GM23338 (cell line): ENCODE data around the gene GNAZ. TPM values are rescaled to one million over a fixed set of nuclear protein-coding genes. Genes with fewer than 3 reads are reported as not detected.

ENCODE experiments used
- ATAC-seq: fragments of 200-7000 bp; cut with Tn5 transposase; 3 replicates; pipeline ENCODE4 v1.9.1; 2020
- DNase-seq: peaks from one replicate; pipeline ENCODE4 v3.0.0-alpha.2; 2015; ENCODE audit warnings: low spot score
- H2AFZ ChIP-seq: fragments of 200-600 bp; sonication (generic); 2 replicates; pipeline ENCODE4 v1.8.0; 2016; ENCODE audit warnings: antibody characterized with exemption, mild to moderate bottlenecking, moderate library complexity
- H3F3A ChIP-seq: fragments of 200-600 bp; sonication (generic); replicated peaks from 2 replicates; pipeline ENCODE4 v1.8.0; 2017; ENCODE audit warnings: antibody characterized with exemption, mixed run types, low read depth
- H3K27ac ChIP-seq: fragments of 200-600 bp; sonication (generic); 2 replicates; pipeline ENCODE4 v1.6.1; 2016; ENCODE audit warnings: low read depth
- H3K27me3 ChIP-seq: fragments of 200-600 bp; sonication (generic); 2 replicates; pipeline ENCODE4 v1.8.0; 2016; ENCODE audit warnings: mild to moderate bottlenecking, mixed run types, moderate library complexity; ENCODE audit not compliant: insufficient read depth
- H3K36me3 ChIP-seq: fragments of 200-600 bp; sonication (generic); 2 replicates; pipeline ENCODE4 v1.8.0; 2016; ENCODE audit warnings: mild to moderate bottlenecking; ENCODE audit not compliant: insufficient read depth
- H3K4me1 ChIP-seq: fragments of 200-600 bp; sonication (generic); 2 replicates; pipeline ENCODE4 v1.8.0; 2016; ENCODE audit warnings: mild to moderate bottlenecking, moderate library complexity; ENCODE audit not compliant: insufficient read depth
- H3K4me2 ChIP-seq: fragments of 200-600 bp; sonication (generic); 2 replicates; pipeline ENCODE4 v1.7.1; 2017; ENCODE audit warnings: mixed run types
- H3K4me3 ChIP-seq: fragments of 200-600 bp; sonication (generic); 2 replicates; pipeline ENCODE4 v1.6.1; 2016; ENCODE audit warnings: mixed run types
- H3K79me2 ChIP-seq: fragments of 200-600 bp; sonication (generic); replicated peaks from 2 replicates; pipeline ENCODE4 v1.8.0; 2017; ENCODE audit warnings: mild to moderate bottlenecking; ENCODE audit not compliant: insufficient read depth
- H3K9me2 ChIP-seq: fragments of 200-600 bp; sonication (generic); 2 replicates; pipeline ENCODE4 v1.8.0; 2017; ENCODE audit not compliant: insufficient read depth
- H4K20me1 ChIP-seq: fragments of 200-600 bp; sonication (generic); replicated peaks from 2 replicates; pipeline ENCODE4 v1.8.0; 2017; ENCODE audit warnings: mild to moderate bottlenecking; ENCODE audit not compliant: insufficient read depth
- H3K27ac Mint-ChIP-seq: 2 replicates; pipeline ENCODE4 v1.8.0; 2020; ENCODE audit warnings: inconsistent platforms, mild to moderate bottlenecking, moderate library complexity, mixed read lengths
- H3K27me3 Mint-ChIP-seq: 3 replicates; pipeline ENCODE4 v1.8.0; 2022; ENCODE audit warnings: low read depth, mild to moderate bottlenecking, moderate library complexity, mixed read lengths, inconsistent platforms; ENCODE audit not compliant: insufficient read depth, poor library complexity
- H3K36me3 Mint-ChIP-seq: 3 replicates; pipeline ENCODE4 v1.8.0; 2021; ENCODE audit warnings: low read depth, mild to moderate bottlenecking, inconsistent platforms, moderate library complexity, mixed read lengths
- H3K4me1 Mint-ChIP-seq: 3 replicates; pipeline ENCODE4 v1.8.0; 2020; ENCODE audit warnings: mild to moderate bottlenecking, inconsistent platforms, mixed read lengths
- H3K4me3 Mint-ChIP-seq: 3 replicates; pipeline ENCODE4 v1.8.0; 2021; ENCODE audit warnings: moderate library complexity, mild to moderate bottlenecking, inconsistent platforms, mixed read lengths
- H3K9me3 Mint-ChIP-seq: 3 replicates; pipeline ENCODE4 v1.8.0; 2020; ENCODE audit warnings: moderate library complexity, mild to moderate bottlenecking, inconsistent platforms, mixed read lengths
- CREB1 ChIP-seq: fragments of 250-450 bp; sonication (Bioruptor Pico); IDR thresholded peaks from 2 replicates; pipeline ENCODE4 v1.5.0; 2020; ENCODE audit warnings: low read depth, mild to moderate bottlenecking, moderate library complexity
- CTCF ChIP-seq, 2 experiments: fragments of 200-600 bp in 1 of 2; sonication (generic) in 1 of 2; conservative IDR thresholded peaks; 2 replicates each; pipeline versions ENCODE4 v1.5.1 to v1.6.1; 2016 to 2017; ENCODE audit warnings: antibody characterized with exemption in 2 of 2, low read depth in 2 of 2, mild to moderate bottlenecking in 2 of 2, moderate library complexity in 1 of 2
- ETS1 ChIP-seq: IDR thresholded peaks from 2 replicates; pipeline ENCODE4 v1.6.1; 2016; ENCODE audit warnings: antibody characterized with exemption
- EZH2 ChIP-seq: fragments of 200-600 bp; sonication (generic); IDR thresholded peaks from one replicate; pipeline ENCODE4 v1.8.0; 2017; ENCODE audit warnings: antibody characterized with exemption, mild to moderate bottlenecking, low read depth; ENCODE audit not compliant: unreplicated experiment
- EZH2phosphoT487 ChIP-seq: fragments of 200-600 bp; sonication (generic); IDR thresholded peaks from one replicate; pipeline ENCODE4 v1.8.1; 2018; ENCODE audit warnings: antibody characterized with exemption; ENCODE audit not compliant: unreplicated experiment
- JUNB ChIP-seq: IDR thresholded peaks from one replicate; pipeline ENCODE4 v1.6.1; 2016; ENCODE audit warnings: antibody characterized with exemption; ENCODE audit not compliant: unreplicated experiment
- NANOG ChIP-seq: IDR thresholded peaks from 2 replicates; pipeline ENCODE4 v1.6.1; 2016; ENCODE audit warnings: antibody characterized with exemption, borderline replicate concordance
- POLR2AphosphoS5 ChIP-seq: IDR thresholded peaks from 2 replicates; pipeline ENCODE4 v1.6.1; 2016; ENCODE audit warnings: antibody characterized with exemption, low read depth
- REST ChIP-seq: IDR thresholded peaks from one replicate; pipeline ENCODE4 v1.6.1; 2018; ENCODE audit warnings: antibody characterized with exemption; ENCODE audit not compliant: unreplicated experiment
- STAT1 ChIP-seq: IDR thresholded peaks from one replicate; pipeline ENCODE4 v1.6.1; 2016; ENCODE audit warnings: antibody characterized with exemption; ENCODE audit not compliant: unreplicated experiment
- ZNF114 ChIP-seq: fragments of 250-450 bp; sonication (Bioruptor Pico); IDR thresholded peaks from 2 replicates; pipeline ENCODE4 v1.5.0; 2020; ENCODE audit warnings: mild to moderate bottlenecking, moderate library complexity
- ZNF331 ChIP-seq: fragments of 250-450 bp; sonication (Bioruptor Pico); IDR thresholded peaks from 2 replicates; pipeline ENCODE4 v1.5.0; 2020; ENCODE audit warnings: low read depth, mild to moderate bottlenecking, moderate library complexity
- ZNF462 ChIP-seq: fragments of 250-450 bp; sonication (Bioruptor Pico); IDR thresholded peaks from 2 replicates; pipeline ENCODE4 v1.5.0; 2020; ENCODE audit warnings: mild to moderate bottlenecking, moderate library complexity
- polyA plus RNA-seq: library from polyadenylated mRNA; unstranded; fragments of >200 nt; fragmentation: Nextera tagmentation; extraction: Ambion mirVana; gene quantifications from 2 replicates; pipeline ENCODE4 v1.2.1, GENCODE V29; 2016
- total RNA-seq: library from RNA; depleted of rRNA; stranded (reverse); fragments of >200 nt; shearing (Covaris generic); gene quantifications from 2 replicates; pipeline ENCODE4 v1.2.3, GENCODE V29; 2014

Gene GNAZ
- total and polyA plus RNA-seq, 2 experiments from 2014 or later: 2.9 to 11.1 TPM

- Mint-ChIP-seq H3K27me3 (peaks cover 6% of the 10 kb centered on the region), H3K9me3 (peaks cover 18% of the 10 kb centered on the region)
- H3K9me2 ChIP-seq: peaks cover 10% of the 10 kb centered on the region; the same call in 1 of the 2 replicates
These were observed 25.7 kb upstream of the GNAZ start for GRCh38 chr22:23044570-23044969.

More at GRCh38 chr22:23044570-23044969, 25.7 kb upstream of the GNAZ start:
- Mint-ChIP-seq H3K4me1 (peaks cover 25% of the 10 kb centered on the region), H3K4me3 (no peak overlapping the region), H3K36me3 (peaks cover 14% of the 10 kb centered on the region; the same call in 2 of the 3 replicates), H3K27ac (no peak overlapping the region)
- H2AFZ ChIP-seq: peak overlapping the region; percentile 96; the same call in 1 of the 2 replicates
- peak overlapping the region; percentile 60 for H3K4me2 ChIP-seq
- peaks cover 27% of the 10 kb centered on the region for H3K4me1 ChIP-seq
- TF ChIP-seq JUNB: no peak
- TF ChIP-seq STAT1: no peak
- no peak for TF ChIP-seq POLR2AphosphoS5
- no peak for TF ChIP-seq EZH2phosphoT487
- no peak for TF ChIP-seq ZNF114 (CRISPR knock-in tag)
- no peak for TF ChIP-seq NANOG
- TF ChIP-seq ZNF462 (CRISPR knock-in tag): no peak
- no peak for TF ChIP-seq REST
- no peak for TF ChIP-seq CREB1 (CRISPR knock-in tag)
- TF ChIP-seq CTCF (conservative IDR thresholded peaks at IDR 0.05; ENCODE audit: low read depth in 2 of 2): no peak
- TF ChIP-seq EZH2: no peak
- no peak for TF ChIP-seq ZNF331 (CRISPR knock-in tag)
- TF ChIP-seq ETS1: no peak
- H3K79me2 ChIP-seq: no peaks in the 10 kb centered on the region
- H3K36me3 ChIP-seq: no peaks in the 10 kb centered on the region
- no peak overlapping the region for H3K27ac ChIP-seq
- no peaks in the 10 kb centered on the region for H3K27me3 ChIP-seq
- ATAC-seq: no peak; the same call in 2 of the 3 replicates
- no peaks in the 10 kb centered on the region for H4K20me1 ChIP-seq
- no peak for DNase-seq
- no peaks in the 10 kb centered on the region for H3F3A ChIP-seq
- no peak overlapping the region for H3K4me3 ChIP-seq
